Measurements from ENCODE around the gene TTC9C. TPM values are rescaled to one million over a fixed set of nuclear protein-coding genes. Genes with fewer than 3 reads are reported as not detected.
"Not testable (repeated sequence)": the region's sequence is repeated elsewhere in the genome, so short reads cannot be mapped to it uniquely, and the experiment has no call there.

TTC9C gene
- total RNA-seq, 1 experiment from 2014 or later = 70.6 TPM

- peak; percentile 98 for DNase-seq (ENCODE audit: low read depth)
These were observed 18.9 kb upstream of the TTC9C start for GRCh38 chr11:62709247-62710000.

DNA sequence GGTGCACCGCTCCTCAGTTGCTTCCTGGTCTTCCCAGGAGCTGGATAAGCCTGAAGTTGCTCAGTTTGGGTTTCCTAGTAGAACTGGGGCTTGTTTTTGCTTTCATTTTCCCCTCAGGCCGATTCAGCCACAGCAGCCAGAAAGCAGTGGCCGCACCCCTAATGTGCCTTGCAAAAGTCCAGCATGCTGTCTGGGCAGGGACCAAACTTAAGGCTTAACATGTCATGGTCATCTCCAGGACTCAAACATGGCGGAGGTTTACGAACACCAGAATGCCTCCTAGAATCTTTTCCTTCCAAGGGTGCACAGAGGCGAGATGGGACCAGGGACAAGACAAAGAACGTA lies 18.3 kb upstream of the TTC9C start:
- peak; percentile 62 for DNase-seq (ENCODE audit: low read depth)

GRCh38 chr11:62712276-62712812 lies 15.9 kb upstream of the TTC9C start:
- DNase-seq (ENCODE audit: low read depth) = no peak

DNA sequence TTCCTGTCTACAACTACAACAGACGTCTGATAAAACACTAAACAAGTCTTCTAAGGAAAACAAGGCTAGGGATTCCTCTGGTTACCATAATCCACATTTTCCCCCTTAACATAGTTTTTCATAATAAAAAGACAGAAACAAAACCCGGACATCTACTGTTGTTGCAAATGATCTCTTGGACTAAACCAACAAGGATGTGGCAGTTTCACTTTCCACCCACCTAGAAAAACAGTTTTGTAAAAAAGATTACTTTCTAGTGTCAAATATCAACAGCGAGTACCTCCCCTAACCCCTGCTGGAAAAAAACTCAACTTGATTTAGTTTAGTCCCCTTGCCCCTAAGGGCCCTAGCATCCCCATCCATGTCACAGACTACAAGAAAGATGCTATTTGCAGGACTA lies 15.4 kb upstream of the TTC9C start:
- DNase-seq (ENCODE audit: low read depth) = no peak

DNA sequence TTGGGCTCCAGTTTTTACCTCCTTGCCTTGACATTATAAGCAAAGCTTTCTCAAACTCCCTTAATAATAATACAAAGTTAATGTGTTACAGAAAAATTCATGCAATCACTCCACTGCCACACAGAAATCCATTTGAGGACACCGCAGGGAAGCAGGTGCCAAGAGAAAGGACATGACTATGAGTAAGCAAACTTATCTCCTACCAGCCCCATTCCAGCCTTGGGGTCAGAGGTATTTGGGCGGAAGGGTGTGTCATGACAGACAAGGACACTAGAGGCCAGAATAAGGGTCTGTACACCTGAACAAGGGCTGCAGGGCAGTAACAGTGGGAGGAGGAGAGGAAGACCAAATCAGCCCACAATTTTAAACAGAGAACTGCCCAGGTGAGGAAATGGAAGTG lies 14.9 kb upstream of the TTC9C start:
- DNase-seq (ENCODE audit: low read depth) = no peak

DNA sequence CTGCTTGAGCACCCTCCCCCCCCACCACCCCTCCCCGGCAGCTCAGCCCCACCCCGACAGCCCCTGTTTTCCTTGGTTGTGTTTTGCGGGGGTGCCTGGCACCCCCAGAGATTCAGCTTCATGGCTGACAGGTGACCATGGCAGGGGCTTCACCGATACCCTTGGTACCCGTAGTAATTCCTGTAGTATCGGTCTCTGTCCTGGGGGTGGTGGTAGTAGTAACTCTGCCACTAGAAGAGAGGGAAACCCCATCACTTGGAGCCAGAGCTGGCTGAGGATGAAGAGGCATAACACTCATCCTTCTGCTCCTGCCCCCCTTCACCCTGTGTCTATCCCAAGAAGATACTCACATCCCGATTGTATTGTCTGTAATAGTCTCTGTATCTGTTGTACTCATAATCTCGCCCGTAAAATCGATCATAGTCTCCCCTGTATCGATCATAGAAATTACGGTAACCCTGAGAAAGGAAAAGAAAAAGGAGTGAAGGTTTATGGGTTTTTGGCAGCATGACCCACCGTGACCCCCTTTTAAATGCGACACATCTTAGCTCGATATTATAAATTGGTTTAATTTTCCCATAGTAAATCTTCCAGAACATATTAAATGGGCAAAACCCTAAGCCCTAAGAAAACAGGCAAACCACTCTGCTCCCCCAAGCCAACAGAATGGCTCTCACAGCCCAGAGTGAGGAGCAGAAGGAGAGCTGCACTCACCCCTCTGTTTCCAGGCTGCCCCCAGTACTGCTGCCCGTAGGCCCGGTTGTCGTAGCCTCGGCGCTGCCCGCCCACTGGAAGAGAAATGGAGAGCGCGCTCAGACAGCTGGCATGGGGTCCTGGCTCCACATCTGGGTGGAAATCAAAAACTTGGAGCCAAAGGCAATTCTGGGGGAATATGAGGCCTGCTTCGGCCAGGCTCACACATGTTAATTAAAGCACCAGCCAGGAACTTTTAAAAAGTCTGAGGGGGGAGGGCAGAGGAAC lies 12.8 kb upstream of the TTC9C start:
- DNase-seq (ENCODE audit: low read depth) = no peak

DNA sequence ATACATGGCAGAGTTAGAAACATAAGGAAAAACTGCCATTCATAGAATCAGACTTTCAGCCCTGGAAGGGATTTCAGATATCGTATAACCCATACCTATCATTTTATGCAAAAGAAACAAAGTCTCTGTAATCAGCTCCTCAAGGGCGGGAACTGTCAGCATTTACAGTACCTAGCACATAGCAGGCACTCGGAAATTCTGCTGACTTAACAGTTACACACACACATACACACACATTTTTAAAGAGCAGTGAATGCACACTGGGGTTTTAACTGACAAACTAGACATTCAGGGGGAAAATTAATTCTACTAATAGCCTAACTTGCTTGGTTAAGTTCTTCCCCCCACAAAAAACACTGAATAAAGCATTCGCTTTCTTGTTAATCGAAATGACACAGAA lies 12.1 kb upstream of the TTC9C start:
- DNase-seq (ENCODE audit: low read depth) = no peak

- no peak for DNase-seq (ENCODE audit: low read depth)
These were observed 11.5 kb upstream of the TTC9C start for GRCh38 chr11:62716816-62717215.

DNA sequence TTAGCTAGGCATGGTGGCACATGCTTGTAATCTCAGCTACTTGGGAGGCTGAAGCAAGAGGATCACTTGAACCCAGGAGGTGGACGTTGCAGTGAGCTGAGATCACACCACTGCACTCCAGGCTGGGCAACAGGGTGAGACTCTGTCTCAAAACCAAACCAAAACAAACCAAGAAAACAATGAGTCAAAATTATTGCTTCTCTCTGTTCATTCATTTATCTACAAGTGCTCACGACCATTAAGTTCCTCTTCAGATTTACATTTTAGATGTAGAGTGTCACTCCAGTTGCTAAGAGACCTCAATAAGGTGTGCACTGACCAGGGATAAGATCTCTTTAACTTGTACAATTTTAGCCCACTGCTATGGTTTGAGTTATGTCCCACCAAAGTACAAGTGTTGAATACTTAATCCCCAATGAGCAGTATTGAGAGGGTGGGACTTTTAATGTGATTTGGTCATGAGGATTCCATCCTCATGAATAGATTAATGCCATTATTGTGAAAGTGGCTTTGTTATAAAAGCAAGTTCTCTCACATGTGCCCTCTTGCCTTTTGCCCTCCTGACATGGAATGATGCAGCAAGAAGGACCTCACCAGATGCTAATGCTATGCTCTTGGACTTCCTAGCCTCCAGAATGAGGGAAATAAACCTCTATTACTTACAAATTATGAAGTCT lies 8.8 kb upstream of the TTC9C start:
- no peak for DNase-seq (ENCODE audit: low read depth)

- DNase-seq (ENCODE audit: low read depth) = no peak
These were observed 6.3 kb upstream of the TTC9C start for GRCh38 chr11:62721994-62722393.

DNA sequence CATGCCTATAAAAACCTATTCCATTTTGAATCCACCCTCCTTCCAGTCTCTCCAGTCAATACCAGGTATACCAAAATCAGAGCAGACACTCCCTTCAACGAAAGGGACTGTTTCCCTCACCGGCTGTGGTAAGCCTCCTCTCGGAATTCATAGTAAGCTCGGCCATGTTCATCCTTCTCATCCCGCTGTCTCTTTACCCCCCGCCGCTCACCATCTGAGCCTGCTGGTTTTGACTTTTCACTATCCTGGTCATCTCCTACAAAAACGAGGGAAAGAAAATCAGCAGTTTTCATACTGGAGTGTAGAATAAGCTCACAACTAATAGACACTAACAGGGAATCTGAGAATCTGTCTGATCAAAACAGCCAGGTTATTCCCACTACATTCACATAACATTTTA lies 4.1 kb upstream of the TTC9C start:
- DNase-seq (ENCODE audit: low read depth) = no peak

GRCh38 chr11:62725646-62726045 lies 2.6 kb upstream of the TTC9C start:
- DNase-seq (ENCODE audit: low read depth) = peak; percentile 53

DNA sequence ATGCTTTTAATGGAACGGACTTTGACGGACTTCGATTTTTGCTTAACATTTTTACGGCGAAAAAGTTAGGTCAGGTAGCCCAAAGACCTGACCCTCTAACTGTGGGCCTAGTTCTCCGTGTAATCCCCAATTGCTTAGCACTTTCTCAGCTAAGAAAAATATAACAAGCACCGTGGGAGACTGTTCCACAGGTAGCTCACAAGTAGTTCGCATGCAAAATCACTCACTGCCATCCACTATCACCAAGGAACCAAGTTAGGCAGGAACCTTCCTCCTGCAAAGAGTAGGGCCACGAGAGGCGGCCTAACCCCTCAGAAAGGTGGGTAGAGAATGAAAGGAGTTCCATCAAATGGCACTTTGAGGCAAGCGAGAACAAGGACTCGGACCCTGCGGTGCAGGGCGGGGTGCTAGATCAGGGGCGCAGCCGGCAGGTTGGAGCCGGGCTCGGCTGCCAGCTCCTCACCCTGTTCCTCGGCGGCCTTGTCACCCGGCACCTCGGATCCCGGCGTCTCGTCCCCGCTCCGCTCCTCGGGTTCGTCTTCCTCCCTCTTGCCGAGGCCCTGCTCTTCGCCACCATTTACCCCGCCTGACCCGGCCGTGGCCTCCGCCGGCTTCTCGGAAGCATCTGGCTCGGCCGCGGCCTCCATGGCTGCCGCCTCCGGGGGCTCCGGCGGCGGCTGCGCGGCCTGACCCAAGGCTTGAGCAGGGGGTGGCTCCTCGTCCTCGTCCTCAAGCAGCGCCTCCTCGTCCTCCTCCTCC lies 2.0 kb upstream of the TTC9C start:
- no peak for DNase-seq (ENCODE audit: low read depth)

- DNase-seq (ENCODE audit: low read depth) = no peak
These were observed 1.4 kb upstream of the TTC9C start for GRCh38 chr11:62726915-62727164.

DNA sequence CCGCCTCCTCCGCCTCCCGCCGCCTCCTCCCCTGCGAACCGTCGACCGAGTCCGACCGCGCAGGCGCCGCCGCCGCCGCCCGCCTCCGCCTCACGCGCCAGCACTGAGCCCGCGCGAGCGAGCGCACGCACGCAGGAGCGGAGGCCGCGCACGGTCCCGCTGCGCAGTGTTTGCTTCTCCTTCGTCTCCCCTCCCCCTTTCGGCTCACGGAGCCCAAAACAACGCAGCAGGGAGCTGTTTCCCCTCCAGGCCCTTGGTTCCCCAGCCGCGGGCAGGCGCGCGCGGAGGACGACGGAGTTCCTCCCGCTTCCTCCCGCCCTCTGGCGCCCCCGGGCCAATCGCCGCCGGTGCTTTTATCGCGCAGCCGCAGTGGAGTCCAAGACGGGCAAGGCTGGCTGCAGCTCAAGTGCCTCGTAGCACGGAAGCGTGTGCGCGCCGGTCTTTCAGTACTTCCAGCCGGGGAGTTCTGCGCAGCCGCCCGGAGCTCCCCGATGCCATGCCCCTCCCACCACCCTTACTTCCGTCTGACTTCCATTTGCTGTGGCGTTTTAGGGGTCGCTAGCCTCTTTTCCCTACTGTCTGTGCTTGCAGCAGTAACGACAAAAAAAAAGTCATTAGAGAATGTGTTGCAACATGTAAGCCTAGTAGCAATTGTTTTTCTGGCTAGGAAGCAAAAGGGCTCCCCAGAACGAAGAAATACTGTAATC lies 968 bp upstream of the TTC9C start, which contains the start of gene HNRNPUL2:
HNRNPUL2 (minus strand) TSS at position 293 of the 707 bp plus-strand sequence. CDS start 301 bp downstream, outside the sequence.
- peak; percentile 98 for DNase-seq (ENCODE audit: low read depth)

DNA sequence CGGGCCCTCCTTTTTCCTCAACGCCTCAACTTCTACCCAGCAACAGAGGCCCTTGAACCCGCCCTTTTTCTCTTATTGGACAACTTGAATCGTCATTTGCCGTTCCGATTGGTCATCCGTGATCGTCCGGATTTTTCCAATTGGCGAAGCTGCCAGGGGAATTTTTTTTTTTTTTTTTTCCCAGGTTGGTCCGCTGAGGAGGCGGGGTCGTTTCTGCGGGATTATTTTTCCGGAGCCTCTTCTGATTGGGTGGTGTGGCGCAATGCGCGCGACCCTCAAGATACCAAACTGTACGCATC lies 465 bp upstream of the TTC9C start:
- peak; percentile 98 for DNase-seq (ENCODE audit: low read depth)

GRCh38 chr11:62730076-62730475 lies 1.8 kb downstream of the TTC9C start:
- not testable (repeated sequence) for DNase-seq (ENCODE audit: low read depth)

- peak; percentile 43 for DNase-seq (ENCODE audit: low read depth)
These were observed 4.5 kb downstream of the TTC9C start for GRCh38 chr11:62732830-62733229.

- no peak for DNase-seq (ENCODE audit: low read depth)
These were observed 8.9 kb downstream of the TTC9C start for GRCh38 chr11:62737196-62737595.

DNA sequence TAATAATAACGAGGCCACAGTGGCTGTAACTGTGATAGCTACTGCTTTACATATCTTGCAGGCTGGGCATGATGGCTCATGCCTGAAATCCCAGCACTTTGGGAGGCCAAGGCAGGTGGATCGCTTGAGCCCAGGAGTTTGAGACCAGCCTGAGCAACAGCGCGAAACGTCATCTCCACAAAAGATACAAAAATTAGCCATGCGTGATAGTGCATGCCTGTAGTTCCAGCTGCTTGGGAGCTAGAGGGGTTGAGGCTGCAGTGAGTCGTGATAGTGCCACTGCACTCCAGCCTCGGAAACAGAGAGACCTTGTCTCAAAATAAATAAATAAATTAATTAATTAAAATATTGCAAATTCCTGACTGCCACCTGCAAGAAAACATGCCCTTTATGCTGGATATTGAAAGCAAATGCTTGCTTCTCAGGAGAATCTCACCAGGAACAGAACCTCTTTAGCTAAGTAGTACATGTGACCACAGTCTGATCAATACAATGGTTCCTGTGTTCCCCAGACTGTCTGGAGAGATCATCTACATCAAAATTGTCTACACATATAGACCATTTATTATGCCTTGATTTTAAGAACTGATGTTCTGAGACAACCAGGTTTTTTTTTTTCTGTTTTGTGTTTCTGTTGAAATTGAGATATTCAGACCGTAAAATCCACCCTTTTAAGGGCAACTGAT lies 19.3 kb downstream of the TTC9C start:
- DNase-seq (ENCODE audit: low read depth) = no peak

Measured in M059J (cell line).